GM18907 (cell line): ENCODE measurements around the gene TSPEAR.

Experiments
- ATAC-seq: cut with Tn5 transposase; IDR thresholded peaks from one replicate; pipeline ENCODE4 v1.9.1; 2021; ENCODE audit warnings: mild to moderate bottlenecking, moderate library complexity; ENCODE audit not compliant: unreplicated experiment

The TSPEAR gene

DNA sequence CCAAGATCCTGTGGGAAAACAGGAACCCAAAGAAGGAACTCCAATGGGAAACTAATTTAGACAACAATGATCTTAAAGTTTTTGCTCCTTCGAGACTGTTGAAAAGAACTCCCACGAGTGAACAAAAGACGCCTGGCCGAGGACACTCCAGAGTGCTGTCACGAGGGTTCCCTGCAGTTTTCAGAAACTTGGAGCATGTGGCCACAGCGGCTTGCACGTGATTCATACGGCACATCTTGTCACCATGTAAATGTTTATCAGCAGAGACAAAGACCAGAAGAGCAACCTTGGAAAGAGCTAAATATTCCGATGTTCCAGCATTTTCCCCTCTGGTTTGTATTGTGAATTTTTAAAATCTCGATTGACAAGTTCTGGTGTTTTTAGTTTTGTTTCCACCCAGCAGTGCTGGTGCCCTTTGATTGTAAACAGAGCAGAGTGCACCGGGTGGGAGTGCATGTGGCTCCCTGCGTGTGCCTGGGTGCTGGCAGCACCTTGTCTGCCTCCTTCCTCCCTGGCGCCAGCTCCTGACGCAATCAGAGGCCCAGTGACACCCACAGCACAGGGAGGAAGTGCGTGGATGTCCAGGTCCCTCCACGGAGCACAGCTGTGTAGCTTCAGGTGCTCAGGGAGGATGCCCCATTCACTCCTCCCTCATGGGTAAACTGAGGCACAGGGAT is 233.1 kb downstream of the TSPEAR start:
- no peak for ATAC-seq

DNA sequence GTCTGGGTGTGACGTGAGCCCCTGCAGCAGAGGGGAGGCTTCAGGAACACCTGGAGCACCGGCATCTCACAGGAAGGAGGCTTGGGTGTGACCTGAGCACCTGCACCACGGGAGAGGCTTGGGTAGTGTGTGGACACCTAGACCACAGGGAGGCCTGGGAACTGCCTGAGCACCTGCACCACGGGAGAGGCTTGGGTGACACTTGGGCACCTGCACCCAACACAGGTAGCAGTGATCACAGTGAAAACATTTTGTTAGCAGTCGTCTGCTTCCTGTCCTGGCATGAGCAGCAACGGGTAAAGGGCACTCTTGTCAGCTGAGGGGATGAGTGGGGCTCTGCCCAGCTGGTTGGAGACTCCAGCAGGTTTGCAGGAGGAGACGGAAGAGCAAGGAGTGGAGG is 233.7 kb downstream of the TSPEAR start:
- no peak for ATAC-seq

DNA sequence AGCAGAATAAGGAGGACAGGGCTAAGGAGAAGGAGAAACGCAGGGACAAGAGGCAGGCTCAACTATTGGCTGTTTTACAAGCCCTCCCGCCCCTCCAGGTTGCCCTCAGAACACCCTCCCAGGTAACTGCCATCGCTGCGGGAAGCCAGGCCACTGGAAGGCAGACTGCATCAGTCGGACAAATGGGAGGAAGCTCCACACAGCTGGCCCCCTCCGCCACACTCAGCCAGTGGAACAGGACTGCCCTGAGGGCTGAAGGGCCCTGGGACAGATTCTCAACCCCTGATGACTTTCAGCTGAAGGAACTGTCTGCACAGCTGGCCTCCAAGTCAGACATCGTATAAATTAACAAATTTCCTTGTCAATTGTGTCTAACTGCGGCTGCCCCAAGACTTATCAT is 234.2 kb downstream of the TSPEAR start:
- ATAC-seq: no peak

DNA sequence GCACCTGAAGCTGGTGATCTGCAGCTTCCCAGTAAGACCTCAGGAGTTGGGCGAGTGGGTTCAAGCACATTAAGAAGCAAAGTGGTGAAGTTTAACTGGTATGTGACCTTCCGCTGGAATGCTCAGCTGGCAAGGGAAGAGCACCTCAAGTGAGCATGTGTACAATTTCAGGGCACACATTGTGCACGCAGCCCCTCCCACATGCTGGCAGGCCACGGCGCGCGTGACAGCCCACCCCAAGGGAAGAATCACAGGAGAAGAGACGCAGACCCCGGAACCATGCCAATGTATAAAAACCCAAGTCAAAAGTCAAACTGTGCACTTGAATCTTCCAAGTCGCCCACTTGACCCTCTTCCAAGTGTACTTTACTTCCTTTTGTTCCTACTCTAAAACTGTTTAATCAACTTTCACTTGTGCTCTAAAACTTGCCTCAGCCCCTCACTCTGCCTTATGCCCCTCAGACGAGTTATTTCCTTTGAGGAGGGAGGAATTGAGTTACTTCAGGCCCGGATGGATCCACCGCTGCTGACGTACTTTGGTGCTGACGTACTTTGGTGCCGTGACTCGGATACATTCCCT is 236.0 kb downstream of the TSPEAR start:
- no peak for ATAC-seq

DNA sequence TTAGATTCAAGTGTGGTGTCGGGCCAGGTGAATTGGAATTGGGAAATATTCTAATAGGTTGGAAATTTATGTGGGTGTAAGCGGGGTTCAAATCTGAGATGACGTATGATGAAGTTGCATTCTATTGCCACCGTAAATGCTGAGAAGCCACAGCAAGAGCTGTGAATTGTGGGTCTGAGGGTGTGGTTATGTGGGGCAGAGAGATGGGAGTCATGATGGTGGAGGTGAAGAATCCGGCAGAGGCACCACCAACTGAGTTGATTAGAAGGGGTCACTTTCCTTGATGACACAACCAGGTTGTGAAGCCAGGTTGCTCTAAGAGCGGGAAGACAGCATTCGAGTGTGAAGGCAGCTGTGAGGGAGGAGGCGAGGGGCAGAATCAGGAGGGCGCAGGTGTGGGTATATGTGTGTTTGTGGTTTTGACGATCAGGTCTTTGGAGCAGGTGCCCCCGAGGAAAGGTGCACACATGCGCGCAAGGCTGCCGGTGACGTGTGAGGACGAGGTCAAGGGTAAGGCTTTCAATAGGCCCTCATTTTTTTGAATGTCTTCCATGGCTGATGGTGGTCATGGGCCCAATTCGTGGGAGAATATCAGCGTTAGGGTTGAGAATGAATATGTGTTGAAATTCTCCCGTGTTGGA is 237.3 kb downstream of the TSPEAR start:
- no peak for ATAC-seq

DNA sequence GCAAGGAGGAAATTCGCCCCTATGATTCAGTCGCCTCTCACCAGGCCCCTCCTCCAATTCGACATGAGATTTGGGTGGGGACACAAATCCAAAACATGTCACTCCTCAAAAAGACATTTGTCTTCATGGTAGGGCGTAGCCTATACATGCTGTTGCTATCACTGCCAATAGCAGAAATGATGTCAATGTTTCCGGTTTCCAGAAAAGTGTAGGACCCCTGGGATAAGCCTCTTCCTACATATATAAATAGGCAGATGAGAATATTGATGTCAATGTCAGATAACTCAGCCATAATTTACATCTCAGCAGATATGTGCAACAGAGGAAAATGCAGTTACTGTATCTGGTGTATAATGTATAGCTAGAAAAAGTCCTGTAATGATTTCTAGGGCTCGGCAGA is 239.4 kb downstream of the TSPEAR start:
- no peak for ATAC-seq

DNA sequence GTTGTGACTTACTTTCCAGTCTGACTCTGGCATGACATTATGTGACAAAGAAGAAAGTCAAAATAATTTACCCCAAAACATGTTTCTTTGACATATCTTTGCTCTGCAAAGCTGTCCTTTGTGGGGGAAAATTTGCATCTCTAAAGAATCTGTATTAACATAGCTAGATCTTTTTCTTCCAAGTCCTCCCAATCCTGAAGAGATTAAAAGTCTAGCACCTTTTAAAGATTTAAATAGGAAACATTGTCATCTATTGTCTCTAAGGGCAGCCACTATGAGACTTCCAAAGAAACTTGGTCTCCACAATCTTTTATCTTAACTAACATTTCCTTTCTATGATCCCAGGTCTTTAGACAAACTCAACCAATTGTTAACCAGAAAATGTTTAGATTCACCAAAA is 240.0 kb downstream of the TSPEAR start:
- ATAC-seq: no peak

DNA sequence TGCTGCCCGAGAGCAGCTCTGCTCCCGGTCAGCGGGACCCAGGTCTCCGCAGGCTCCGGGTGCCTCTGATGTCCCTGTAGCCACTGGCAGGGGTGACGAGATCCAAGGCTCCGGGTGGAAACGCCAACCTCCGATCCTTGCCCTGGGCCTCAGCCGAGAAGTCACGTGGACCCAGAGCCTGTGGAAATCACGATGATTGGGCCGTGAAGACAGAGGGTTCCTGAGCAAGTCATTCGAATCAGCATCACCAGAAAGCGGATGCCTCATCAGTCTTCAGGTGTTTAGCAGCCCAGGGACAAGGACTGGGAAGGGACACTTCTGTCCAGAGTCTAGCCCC is 243.5 kb downstream of the TSPEAR start:
- no peak for ATAC-seq

DNA sequence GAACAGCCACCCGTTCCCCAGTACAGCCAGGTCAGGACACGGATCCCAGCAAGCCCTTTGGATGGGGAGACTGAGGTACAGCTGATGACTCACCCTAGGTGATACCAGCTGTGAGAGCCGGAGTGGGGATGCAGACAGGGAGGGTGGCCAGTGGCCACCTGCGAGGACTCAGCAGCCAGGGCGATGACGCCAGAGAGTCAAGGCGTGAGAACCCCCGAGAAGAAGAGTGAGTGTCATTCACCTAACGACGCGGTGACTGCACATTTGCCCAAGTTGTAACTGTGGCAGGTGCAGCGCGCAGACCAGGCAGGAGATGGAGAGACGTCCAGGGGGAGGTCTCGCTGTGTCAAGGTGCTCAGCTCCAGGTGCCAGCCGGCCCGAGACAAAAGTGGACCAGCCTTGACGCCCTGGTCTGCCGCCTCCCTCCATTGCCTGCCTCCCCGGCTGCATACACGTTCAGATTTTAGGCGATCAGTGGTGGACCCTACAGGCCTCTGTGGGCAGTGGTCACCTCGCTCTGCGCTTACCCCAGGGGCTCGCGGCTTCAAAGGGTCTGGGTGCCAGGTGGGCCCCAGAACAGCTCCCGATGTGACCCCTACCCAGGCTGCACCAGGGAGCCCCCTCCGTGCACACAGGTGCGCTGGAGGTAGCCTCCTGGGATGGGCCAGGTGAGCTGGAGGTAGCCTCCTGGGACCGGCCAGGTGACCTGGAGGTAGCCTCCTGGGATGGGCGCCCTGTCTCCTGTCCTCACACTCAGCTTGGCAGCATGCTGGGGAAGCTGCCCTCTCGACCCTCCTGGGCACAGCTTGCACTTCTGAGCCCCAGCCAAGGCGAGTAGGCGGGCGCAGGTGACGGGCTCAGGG is 244.1 kb downstream of the TSPEAR start:
- ATAC-seq: no peak

DNA sequence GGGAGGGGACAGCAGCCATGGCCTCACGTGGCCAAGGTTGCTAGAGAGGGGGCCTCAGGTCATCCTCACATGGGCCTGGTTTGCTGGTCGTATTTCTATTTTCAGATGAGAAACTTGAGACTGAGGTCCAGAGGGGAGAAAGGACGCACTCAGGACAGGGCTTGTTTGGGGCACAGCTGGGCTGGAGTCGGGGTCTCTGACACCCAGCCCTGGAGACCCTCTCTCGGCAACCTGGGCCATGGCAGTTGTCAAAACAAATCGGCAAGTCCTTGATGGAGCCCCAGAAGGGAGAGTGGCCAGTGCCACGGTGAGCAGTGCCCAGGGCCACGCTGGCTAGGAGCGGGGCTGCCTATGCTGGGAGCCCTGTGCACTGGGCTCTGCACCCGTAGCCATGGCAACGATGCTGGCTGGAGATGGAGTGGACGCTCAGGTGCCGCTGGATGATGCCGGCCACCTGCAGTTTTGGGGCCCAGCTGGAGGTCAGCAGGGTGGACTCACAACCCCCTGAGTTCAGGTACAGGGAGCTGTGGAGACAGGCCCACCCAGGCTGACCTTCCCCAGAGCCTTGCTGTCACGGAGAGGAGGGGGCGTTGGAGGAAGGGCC is 244.9 kb downstream of the TSPEAR start:
- no peak for ATAC-seq

DNA sequence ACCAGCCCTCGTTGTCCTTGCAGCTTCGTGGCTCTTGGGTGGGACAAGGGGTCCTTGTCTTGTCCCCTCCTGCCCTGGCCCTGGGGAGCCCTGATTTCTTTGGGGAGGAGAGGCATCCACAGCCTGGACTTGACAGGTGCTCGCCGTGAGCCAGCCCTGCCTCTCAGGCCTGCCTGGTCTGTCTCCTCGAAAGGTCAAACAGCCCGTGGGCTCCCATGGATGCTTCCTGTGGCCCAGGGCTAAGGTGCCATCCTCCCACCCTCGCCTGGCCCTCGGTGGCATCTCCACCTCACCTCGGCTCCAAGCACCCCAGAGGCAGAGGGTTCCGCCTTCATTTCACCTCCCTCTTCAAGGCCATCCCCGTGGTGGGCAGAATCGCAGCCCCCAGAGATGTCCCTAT is 247.0 kb downstream of the TSPEAR start:
- ATAC-seq: no peak

DNA sequence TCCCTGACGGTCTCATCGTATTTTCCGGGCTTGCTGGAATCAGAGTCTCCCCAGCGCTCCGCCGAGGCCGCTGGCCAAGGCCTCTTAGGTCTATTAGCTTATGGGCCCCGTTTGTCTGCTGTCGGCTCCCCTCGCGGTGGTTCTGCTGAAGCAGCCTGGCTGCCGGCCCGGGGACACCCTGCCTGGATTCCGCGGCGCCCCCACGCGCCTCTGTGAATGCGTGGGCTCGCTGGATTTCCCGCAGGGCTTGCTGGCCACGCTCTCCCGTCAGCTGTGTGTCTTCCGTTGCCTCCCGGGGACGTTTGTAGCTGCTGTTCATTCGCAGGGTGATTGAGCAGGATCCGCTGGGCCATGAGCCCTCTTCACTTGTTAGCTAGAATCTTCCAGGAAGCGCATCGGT is 247.6 kb downstream of the TSPEAR start:
- no peak for ATAC-seq

DNA sequence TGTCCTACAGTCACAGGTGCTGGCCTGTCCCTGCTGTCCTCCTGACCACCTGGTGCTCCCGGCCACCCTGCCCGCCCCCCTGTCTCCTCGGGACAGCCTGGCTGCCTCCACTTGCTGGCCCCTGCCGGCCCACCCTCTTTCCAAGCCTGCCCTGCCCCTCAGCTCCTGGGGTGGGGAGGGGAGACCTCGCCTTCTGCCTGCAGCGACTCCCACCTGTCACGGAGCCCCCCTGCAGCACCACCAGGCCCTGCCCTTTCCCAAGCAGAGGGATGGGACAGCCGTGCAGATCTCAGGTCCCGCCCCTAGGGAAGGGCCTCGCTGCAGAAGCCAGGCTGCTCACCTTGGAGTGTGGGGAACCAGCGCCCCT is 248.6 kb downstream of the TSPEAR start:
- ATAC-seq: no peak

DNA sequence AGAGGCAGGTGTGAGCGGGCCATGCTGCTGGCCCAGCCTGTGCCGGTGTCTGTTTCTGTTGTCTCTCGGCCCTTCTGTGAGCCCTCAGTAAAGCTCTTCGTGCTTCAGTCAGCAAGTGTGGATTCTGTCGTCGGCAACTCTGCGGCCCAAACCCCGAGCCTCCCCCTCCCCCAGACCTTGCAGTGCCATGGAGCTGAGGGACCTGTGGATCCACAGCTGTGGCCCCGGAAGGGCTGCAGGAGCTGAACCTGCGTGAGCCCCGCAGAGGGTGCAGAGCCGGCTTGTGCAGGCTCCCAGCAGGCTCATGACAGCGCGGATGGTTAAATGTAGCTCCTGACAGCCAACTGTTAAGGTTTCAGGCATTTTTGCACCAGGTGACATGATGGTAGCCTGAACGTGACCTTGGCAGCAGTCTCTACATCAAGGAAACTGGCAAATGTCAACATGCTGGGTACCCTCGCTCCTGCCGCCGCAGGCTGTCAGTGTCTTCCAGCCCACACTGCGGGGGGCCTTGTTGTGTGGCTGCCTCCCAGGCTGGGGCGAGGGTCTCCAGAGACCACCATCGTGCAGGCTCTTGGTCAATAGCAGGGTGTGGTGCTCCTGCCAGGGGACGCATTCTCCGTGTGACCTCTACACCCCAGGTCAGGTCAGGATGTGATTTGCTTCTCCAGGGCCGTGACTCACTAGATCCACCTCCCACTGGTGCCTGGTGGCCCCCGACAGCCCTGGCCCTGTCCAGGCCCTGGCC is 249.1 kb downstream of the TSPEAR start:
- no peak for ATAC-seq

DNA sequence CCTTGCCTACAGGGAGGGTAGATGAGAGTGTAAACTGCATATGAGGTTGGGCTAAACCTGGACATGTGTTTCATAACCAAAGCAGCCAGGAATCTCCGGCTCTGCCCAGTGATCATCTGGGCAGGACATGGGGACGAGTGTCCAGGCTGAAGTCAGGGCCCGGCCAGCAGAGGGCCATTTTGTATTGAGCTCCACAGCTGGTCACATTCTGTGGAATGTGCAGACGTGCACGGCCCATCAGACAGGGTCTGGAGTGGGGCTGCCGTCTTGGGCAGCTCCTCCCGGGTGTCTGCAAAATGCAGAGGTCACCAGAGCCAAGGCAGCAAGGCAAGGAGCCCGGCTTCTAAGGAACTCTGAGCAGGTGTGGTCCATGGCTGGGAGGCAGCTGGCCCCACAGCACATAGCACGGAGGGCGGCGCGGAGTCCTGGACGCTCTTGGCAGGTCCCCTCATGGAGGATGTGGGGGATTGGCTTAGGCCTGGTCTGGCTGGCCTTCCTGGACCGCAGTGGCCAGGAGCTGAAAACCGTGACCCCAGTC is 249.8 kb downstream of the TSPEAR start:
- ATAC-seq: no peak

DNA sequence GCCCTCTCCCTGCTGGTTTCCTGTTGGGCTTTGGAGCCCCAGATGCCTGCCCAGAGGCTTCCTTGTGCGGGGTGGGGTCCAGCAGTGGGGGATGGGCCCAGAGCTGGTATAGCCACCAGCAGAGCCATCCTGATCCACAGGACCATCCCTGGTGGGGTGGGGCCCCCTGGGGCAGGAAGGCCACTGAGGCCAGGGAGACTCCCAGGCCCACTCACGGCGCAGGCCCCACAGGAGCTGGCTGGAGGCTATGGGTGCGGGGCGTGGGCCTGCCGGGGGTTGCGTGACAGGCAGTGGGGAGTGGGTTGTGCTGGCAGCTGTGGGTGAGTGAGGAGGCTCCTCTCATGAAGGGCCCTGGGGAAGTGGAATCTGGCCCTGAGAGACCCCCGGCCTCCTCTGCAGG is 250.4 kb downstream of the TSPEAR start:
- ATAC-seq: no peak

DNA sequence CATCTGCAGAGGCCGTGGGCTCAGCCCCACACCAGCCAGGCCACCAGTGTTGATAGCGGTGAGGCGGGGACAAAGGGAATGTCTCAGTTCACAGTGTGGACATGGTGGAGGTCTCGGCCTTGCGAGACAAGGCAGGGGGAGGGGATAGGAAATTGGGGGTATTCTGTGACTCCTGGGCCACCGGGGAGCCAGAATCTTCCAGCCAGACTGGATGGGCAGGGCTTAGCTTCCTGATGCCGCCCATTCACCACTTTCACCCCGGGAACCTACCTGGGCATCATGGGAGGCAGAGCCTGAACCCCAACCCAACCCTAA is 251.0 kb downstream of the TSPEAR start:
- ATAC-seq: no peak

DNA sequence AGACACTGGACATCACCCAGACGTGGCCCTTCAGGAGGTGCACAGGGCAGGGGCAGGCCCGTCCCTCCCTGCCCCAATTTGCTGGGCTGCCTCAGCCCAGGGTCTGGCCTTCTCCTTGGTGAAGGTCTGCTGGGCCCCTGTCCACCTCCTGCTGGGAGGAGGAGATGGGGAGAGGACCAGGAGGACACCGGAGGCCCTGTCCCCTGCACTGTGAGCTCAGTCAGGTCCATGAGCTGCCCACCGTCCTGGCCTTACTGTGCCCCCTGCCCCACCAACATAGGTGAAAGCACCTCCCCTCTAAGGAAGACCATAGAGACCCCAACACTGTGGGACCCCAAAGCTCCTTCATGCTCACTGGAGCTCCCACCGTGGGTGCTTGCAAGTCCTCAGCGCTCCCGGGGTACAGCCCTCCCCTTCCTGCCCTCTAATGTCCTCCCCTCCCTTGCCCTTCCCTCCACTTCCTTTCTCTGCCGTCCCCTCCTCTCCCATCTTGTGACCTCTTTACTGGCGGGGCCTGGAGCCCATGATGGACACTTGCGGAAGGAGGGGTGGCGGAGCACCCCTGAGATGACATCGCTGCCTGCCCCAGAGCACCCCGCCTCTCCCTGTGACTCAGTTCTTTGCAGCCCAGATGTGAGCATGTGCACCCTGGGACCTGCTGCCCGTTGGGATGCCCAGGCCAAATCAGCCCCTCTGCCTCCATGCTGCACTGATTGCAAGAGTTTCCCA is 251.5 kb downstream of the TSPEAR start:
- ATAC-seq: no peak

DNA sequence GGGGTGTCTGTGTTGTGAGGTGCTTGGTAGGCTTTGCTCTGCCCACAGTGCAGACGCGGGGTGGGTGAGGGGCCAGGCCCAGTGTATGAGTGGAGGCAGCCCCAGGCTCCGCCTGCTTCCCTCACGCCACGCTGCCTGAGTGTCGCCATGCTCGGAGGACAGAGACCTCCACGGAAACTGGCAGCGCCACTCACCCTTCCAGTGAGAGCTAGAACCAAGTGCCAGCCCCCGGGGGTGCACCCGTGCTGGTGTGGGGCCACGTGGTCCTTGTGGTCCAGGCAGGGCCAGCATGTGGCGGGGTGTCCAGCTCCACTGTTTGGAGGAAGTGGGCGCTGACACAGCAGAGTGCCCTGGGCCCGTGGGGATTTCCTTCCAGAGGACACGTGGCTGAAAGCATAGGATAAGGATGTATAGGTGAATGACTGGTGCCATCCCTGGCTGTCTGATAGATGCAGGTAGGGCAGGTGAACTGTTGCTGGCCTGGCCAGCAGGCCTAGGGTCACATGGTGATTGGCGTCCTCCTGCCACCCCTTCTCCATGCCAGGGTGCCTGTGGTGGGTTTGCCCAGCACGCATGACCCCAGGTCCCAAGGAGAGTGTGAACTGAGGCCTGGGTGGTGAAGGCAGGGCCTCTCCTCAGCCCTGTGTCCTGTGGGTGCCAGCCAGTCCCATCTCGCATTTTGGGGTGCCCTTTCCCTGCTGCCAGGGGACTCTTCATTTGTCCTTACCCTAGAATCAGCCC is 252.2 kb downstream of the TSPEAR start:
- no peak for ATAC-seq
